Measurements from ENCODE around the gene RSRC2. TPM values are rescaled to one million over a fixed set of nuclear protein-coding genes. Genes with fewer than 3 reads are reported as not detected.

The RSRC2 gene
- total and polyA plus RNA-seq, 10 of the 15 experiments (the other 5 are each of a cell fraction or from before 2014, with no cell fraction given), result 49.8 to 112 (median 60.6) TPM

- TF ChIP-seq ASH2L (IDR thresholded peaks at IDR 0.05; ENCODE audit: borderline replicate concordance, low read depth) (0 out of 2 replicates have a peak, but pooled peaks have one; percentile 27), ZNF622 (IDR thresholded peaks at IDR 0.05) (no peak), TCF7 (IDR thresholded peaks at IDR 0.05; ENCODE audit: borderline replicate concordance) (no peak), RFX5 (IDR thresholded peaks at IDR 0.05; ENCODE audit: low read depth, low read length) (no peak), ZNF274 (IDR thresholded peaks at IDR 0.05; ENCODE audit: insufficient read depth, insufficient read length) (no peak), CHD2 (IDR thresholded peaks at IDR 0.05; ENCODE audit: borderline replicate concordance, low read depth, low read length) (peak; percentile 83), SIN3A (IDR thresholded peaks at IDR 0.05; ENCODE audit: low read depth, low read length) (peak; percentile 69; the same call in 1 of the 2 replicates), HDAC2 (IDR thresholded peaks at IDR 0.05) (no peak), HSF1 (IDR thresholded peaks at IDR 0.05; ENCODE audit: low read depth, low read length) (no peak), IRF5 (IDR thresholded peaks at IDR 0.05; ENCODE audit: borderline replicate concordance) (no peak), MEF2B (IDR thresholded peaks at IDR 0.05; ENCODE audit: partially characterized antibody, poor library complexity, severe bottlenecking) (no peak), BCLAF1 (IDR thresholded peaks at IDR 0.05) (no peak), ZSCAN29 (IDR thresholded peaks at IDR 0.05) (no peak), E2F8 (IDR thresholded peaks at IDR 0.05; ENCODE audit: low read depth, partially characterized antibody) (no peak), RB1 (IDR thresholded peaks at IDR 0.05; ENCODE audit: borderline replicate concordance) (peak; percentile 29; the same call in 1 of the 2 replicates), NFYA (IDR thresholded peaks at IDR 0.05; ENCODE audit: borderline replicate concordance, low read depth, low read length) (no peak), BMI1 (IDR thresholded peaks at IDR 0.05; ENCODE audit: borderline replicate concordance) (no peak), EGR1 (IDR thresholded peaks at IDR 0.05; ENCODE audit: borderline replicate concordance in 1 of 2, low read depth in 2 of 2, low read length in 2 of 2) (0 out of 3 replicates have a peak, but pooled peaks of 1 of the 2 experiments have one; percentile 60)
Observed at GRCh38 chr12:122500685-122501488, 25.8 kb downstream of the RSRC2 start, which contains the start of gene ZCCHC8 (continued).
